Erythroblast (primary cell): Measurements from ENCODE around the gene STARD13.

ENCODE experiments used
- GATA1 ChIP-seq: IDR thresholded peaks from 2 replicates; pipeline ENCODE4 v1.6.1; 2011; ENCODE audit warnings: low read depth, mild to moderate bottlenecking, control low read depth, low read length, moderate library complexity
- POLR2A ChIP-seq: IDR thresholded peaks from 2 replicates; pipeline ENCODE4 v1.6.1; 2011; ENCODE audit warnings: mild to moderate bottlenecking, low read length

- TF ChIP-seq POLR2A (no peak), GATA1 (no peak)
Measured at GRCh38 chr13:33080972-33081590, 204.5 kb downstream of the STARD13 start.
